Transverse colon (tissue), 3 donors: ENCODE data around the gene CDC6.

Experiments used
- POLR2A ChIP-seq: fragments of 450-650 bp; IDR thresholded peaks from one replicate; pipeline ENCODE4 v1.6.1; 2016; ENCODE audit warnings: antibody characterized with exemption, mild to moderate bottlenecking, moderate library complexity
- TF ChIP-seq, protein P1 (sequence below), 5 experiments: fragments of 200-600 bp in 3 of 5; fragments of 450-650 bp in 2 of 5; sonication (generic) in 3 of 5; IDR thresholded peaks; 1 replicate in 2 of 5; 2 replicates in 3 of 5; pipeline ENCODE4 v1.5.1; 2016 to 2017; ENCODE audit warnings: antibody characterized with exemption in 5 of 5, inconsistent platforms in 3 of 5, mild to moderate bottlenecking in 2 of 5, moderate library complexity in 1 of 5

DNA sequence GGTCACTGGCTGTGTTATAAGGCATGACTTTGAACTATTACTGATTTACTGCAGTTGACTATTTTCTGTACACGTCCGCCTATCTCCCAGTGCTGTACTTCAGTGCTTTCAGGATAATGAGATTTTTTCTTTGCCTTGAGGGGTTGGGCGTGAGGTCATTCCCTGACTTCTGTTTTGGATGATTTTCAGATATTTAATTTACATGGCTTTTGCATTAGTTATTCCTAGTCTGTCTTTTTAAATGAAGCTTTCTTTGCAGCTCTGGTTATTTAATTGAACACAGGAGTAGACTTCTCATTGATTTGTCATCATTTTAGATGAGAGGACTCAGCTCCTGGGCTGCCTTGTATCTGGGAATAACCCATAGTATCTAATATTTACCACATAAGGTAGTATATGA, 44.9 kb upstream of the CDC6 start:
- TF ChIP-seq, protein P1, sequence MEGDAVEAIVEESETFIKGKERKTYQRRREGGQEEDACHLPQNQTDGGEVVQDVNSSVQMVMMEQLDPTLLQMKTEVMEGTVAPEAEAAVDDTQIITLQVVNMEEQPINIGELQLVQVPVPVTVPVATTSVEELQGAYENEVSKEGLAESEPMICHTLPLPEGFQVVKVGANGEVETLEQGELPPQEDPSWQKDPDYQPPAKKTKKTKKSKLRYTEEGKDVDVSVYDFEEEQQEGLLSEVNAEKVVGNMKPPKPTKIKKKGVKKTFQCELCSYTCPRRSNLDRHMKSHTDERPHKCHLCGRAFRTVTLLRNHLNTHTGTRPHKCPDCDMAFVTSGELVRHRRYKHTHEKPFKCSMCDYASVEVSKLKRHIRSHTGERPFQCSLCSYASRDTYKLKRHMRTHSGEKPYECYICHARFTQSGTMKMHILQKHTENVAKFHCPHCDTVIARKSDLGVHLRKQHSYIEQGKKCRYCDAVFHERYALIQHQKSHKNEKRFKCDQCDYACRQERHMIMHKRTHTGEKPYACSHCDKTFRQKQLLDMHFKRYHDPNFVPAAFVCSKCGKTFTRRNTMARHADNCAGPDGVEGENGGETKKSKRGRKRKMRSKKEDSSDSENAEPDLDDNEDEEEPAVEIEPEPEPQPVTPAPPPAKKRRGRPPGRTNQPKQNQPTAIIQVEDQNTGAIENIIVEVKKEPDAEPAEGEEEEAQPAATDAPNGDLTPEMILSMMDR (IDR thresholded peaks at IDR 0.05) = no peak
- TF ChIP-seq POLR2A = no peak
